Right renal pelvis (tissue), 4 donors: ENCODE data around the gene TSHZ1. TPM values are rescaled to one million over a fixed set of nuclear protein-coding genes. Genes with fewer than 3 reads are reported as not detected.
"Not testable (repeated sequence)": the region's sequence is repeated elsewhere in the genome, so short reads cannot be mapped to it uniquely, and the experiment has no call there.

Source experiments
- DNase-seq, 4 donors: peaks; one replicate each; pipeline ENCODE4 v3.0.0-alpha.2; 2013; ENCODE audit warnings: low read depth in 4 of 4, low spot score in 3 of 4, missing footprints in 1 of 4
- polyA plus RNA-seq, 4 donors: library from polyadenylated mRNA; unstranded; fragments of 120-200 nt; gene quantifications; one replicate each; pipeline ENCODE4 v1.2.1, GENCODE V29; 2013; ENCODE audit not compliant: insufficient read length in 4 of 4

Gene TSHZ1
- polyA plus RNA-seq, 4 donors = 32.6 to 38.7 (median 36.4) TPM

DNA sequence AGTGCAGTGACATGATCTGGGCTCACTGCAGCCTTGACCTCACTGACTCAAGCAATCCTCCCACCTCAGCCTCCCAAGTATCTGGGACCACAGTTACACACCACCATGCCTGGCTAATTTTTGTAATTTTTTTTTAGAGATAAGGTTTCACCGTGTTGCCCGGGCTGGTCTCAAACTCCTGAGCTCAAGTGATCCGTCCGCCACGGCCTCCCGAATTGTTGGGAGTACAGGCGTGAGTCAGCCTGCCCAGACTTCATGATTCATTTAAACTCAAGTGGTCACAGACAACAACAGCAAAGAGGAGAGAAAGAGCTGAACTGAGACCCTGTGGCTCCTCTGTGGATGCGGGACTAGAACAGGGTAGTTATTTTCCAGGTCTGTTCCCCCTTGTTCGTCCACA is 83.0 kb downstream of the TSHZ1 start:
- no peak for DNase-seq

DNA sequence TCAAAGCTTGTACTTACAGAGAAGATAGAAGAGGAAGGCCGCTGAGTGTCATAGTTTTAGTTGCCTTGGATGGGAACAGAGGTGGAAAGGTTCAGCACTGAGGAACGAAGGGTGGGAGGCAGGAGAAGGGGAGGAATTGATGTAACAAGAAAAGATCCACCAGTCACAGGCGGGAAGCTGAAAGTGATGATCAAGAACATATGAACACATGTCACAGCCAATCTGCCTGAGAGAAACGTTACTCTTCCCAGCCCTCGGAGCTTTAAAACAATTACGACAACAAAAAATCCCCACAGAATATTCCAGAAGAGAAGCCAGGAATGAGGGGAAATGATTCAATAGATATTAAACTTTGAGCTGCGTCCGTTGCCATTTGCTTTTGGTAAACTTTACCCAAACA is 87.1 kb downstream of the TSHZ1 start:
- DNase-seq = no peak

- no peak for DNase-seq
Observed at GRCh38 chr18:75304678-75305557, 94.3 kb downstream of the TSHZ1 start.

DNA sequence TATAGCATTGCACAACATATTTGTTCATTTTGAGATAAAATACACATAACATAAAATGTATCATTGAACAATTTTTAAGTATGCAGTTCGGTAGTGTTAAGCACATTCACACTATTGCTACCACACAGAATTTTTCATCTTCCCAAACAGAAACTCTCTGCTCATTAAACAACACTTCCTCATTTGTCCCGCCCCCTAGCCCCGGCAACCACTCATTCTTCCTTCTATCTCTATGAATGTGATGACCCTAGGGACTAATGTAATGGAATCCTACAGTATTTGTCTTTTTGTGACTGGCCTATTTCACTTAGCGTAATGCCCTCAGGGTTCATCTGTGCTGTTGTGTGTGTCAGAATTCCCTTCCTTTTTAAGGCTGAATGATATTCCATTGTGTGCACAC is 95.4 kb downstream of the TSHZ1 start:
- DNase-seq = no peak

DNA sequence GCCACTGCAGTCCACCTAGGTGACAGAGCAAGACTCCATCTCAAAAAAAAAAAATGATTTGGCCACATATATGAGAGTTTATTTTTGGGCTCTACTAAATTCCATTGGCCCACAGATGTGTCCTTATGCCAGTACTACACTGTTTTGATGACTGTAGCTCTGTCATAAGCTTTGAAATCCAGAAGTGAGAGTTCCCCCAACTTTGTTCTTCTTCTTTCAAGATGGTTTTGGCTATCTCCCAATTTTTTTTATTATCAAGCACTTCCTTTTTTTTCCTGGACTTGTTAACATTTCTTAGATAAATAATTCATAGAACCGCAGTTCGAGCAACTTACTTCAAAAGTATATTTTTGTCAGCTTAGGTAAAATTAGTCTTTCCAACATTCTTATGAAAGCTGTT is 96.9 kb downstream of the TSHZ1 start:
- no peak for DNase-seq

DNA sequence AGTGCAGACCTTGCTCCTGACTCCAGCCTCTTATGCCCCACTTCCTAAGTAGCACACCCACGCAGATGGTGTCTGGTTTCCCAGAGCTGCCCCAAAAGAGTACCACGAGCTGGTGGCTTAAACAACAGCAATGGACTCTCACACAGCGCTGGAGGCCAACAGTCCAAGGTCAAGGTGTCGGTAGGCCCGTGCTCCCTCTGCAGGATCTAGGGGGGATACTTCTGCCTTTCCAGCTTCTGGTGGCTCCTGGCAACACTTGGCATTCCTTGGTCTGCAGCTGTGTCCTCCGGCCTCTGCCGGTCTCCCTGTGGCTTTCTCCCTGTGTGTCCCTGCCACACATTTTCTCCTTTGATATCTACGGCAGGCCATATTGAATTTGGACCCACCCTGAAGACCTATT is 99.0 kb downstream of the TSHZ1 start:
- DNase-seq = no peak

DNA sequence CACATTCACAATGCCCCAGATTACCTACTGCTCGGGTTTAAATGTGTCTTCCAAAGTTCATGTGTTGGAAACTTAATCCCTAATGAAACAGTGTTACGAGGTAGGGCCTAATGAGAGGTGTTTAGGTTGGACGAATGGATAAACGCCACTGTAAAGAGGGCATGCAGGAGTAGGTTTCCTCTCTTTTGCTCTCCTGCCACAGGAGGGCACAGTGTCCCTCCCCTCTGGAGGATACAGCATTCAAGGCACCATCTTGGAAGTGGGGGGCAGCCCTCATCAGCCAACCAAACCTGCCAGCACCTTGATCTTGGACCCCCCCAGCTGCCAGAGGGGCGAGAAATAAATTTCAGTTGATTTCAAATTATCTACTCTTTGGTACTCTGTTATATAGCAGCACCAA is 103.5 kb downstream of the TSHZ1 start:
- DNase-seq = no peak

DNA sequence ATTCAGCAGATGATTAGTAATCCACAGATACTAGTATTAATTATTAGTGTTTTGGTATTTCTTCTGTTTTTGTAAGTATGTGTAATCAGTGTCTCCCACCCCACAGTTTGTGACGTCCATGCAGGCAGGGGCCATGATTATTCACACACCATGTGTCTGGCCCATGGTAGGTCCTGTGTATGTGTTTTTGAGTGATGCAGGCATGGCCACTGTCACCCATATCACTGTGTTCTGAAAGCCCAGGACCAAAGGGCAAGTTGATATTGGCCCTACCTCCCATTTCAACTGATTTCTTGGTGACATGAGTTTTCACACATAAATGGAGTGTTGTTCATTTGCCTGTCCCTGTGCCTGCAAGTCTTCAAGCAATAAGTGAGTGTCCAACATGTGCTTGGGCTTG is 104.0 kb downstream of the TSHZ1 start:
- DNase-seq = no peak

DNA sequence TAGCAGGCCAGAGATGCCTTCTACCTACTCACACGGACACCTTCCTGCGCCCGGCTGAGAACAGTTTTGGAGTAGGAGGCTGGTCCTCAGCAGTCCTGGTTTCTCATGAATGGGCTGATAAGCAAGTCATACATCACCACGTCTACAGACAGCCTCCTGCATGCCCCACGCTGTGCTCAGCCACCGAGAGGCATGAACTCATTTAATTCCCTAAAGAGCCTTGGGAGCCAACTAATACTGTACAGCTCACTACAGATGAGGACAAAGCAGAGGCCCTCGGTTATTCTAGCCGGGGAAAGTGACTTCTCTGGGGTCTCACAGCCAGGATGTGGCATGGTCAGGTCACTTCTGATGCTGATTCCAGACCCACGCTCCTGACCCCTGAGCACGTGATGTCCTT is 105.6 kb downstream of the TSHZ1 start:
- no peak for DNase-seq

DNA sequence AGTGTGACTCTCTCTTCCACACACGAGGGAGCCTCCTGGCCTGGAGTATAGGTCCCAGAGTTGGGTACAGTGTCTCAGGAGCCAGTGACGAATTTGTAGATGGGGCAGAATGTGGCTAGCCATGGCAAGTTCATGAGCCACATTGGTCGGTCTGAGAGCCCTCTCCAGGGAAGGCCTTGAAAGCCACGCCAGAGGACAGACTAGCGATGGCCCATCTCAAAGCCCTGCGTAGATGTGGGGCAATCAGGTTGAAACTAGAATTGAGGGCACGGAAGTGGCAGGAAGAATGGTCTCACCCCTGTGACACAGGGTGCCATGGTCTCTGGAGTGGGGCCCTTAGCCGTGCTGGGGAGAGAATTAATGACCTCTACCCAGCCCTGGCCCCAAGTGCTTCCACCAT is 106.2 kb downstream of the TSHZ1 start:
- no peak for DNase-seq

DNA sequence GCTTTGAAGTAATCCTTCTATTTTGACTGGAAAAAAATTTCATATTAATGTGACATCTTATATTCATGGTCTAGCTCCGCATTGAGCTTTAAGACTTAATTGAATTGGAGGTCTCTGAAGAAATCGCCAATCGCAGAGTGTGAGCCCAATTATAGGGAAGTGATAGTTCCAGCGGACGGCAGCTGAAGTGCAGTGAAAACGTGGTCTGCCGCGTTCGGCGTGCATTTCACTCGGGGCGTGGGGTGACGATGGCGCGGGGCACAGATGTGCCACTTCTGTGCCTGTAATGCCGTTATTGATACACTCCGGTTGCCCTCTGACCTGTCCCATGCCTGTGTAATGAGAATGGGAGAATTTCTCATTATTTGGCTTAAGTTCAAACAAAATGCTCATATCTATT is 106.7 kb downstream of the TSHZ1 start:
- DNase-seq = no peak

GRCh38 chr18:75317703-75318102 is 107.1 kb downstream of the TSHZ1 start:
- DNase-seq = no peak

DNA sequence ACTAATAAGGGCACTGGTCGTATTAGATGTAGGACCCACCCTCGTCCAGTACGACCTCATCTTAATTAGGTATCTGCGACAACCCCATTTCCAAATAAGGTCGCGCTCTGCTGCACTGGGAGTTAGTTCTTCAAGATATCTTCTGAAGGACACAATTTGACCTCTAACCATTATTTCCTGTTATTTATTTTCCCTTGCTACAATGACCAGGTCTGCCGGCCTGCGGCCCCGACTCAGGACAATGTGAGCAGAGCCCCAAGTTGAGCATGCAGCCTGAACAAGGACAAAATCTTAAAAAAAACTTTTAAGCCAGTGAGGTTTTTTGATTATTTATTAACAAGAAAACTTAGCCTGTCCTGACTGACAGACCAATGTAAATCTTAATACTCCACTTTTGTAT is 109.3 kb downstream of the TSHZ1 start:
- DNase-seq = no peak

DNA sequence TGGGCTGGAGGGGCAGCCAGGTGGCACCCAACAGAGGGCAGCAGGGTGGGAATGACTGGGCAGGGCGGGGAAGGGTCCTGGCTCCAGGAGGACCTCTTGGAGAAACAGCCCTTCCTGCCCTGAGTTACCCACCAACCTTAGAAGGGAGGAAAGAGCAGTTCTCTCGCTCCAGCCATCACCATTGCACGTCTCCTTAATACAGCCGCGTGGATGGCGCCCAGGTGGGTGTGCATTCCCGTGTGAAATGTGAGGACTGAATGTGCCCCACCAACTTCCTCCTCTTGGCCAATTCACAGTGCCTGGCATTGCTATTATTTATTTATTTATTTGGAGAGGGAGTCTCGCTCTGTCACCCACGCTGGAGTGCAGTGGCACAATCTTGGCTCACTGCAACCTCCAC is 109.9 kb downstream of the TSHZ1 start:
- DNase-seq = no peak

DNA sequence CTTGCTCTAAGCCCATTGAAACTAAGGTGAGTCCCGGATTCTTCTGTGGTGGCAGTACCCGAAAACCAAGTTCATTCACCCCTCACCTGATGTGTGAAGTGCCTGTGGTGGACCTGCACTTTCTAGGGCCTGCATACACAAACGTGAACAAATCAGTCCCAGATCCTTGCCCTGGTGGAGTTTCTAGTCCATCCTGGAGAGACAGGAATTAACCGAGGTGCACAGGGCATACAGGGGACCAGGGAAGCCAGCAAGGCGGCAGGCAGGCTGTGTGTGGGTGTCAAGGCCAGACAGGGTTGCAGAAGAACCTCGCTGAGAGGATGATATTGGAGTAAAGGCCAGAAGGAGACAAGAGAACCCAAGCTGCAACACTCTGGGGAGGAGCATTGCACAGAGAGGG is 110.8 kb downstream of the TSHZ1 start:
- DNase-seq = no peak

DNA sequence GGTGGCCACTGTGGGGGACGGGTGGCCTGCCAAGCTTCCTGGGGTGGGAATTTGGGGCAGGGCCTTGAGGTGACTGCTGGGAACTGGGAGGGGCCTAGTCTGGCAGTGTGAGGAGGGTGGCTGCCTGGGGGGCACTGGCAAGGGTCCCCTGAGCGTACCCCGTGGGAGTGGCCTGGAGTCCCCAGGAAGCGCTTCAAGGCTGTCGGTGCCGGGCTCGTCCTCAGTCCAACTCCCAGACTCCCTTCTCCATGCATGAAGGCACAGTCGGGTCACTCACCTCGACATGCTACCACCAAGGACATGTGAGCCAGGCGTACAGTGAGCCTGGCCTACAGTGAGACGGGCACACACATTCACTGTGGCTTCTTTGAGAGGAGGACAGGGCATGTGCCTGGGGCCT is 111.6 kb downstream of the TSHZ1 start:
- DNase-seq = no peak

DNA sequence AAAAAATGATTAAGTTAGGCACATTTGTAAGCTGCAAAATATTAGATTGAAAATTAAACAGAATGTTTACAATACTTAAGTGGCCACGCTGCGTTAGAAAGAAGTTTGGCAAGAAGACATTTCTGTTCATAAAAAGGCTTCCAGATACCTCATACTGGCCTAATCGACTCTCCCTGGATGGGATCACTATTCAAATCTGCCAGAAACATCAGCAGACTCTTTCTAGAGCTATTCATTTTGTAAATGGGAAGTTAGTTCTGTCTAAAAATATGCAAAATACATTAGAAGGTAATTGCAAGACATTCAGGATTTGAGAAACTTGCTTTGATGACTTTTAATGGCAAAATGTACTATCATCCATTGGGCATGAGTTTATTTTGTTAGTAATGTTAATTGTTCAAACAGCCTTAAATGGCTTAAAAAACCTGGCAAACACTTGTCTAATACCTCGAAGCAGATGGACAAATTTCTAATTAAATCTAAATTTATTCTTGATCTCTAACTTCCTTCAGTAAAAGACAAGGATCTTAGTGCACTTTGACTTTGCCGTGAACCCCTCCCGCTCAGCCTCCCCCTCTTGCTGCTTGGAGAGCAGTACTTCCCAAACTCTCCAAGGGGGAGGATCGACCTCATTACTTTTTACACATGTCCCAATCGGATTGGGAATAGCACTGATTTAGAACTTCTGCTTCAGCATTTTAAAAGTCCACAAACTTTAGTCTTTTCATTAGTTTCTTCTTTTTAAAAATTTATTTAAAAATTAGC is 113.4 kb downstream of the TSHZ1 start:
- DNase-seq = no peak

DNA sequence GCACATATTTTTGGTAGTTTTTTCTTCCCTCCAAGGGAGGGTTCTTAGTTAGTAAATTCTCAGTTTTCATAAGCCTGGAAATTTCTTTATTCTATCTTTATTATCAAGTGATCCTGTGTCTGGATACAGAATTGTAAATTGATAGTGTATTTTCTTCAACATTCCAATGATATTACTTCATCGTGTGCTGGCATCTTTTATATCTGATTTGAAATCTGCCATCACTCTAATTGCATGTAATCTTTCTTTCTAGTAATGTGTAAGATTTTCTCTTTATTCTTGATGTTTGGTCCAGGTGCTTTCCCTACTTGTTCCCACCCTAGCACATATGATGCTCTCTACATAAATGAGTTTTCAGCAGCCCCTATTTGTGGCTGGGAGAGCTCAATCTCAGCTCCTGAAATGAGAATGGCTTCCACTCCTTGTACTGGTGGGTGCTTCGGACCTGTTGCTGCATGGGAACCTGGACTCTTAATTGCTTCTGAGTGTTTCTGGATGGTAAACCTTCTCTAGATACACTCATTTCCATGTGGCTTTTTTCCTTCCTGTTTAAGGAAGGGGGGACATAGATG is 114.2 kb downstream of the TSHZ1 start:
- DNase-seq = no peak

GRCh38 chr18:75329753-75330152 is 119.2 kb downstream of the TSHZ1 start:
- not testable (repeated sequence) for DNase-seq

GRCh38 chr18:75330308-75330707 is 119.7 kb downstream of the TSHZ1 start:
- DNase-seq = no peak

DNA sequence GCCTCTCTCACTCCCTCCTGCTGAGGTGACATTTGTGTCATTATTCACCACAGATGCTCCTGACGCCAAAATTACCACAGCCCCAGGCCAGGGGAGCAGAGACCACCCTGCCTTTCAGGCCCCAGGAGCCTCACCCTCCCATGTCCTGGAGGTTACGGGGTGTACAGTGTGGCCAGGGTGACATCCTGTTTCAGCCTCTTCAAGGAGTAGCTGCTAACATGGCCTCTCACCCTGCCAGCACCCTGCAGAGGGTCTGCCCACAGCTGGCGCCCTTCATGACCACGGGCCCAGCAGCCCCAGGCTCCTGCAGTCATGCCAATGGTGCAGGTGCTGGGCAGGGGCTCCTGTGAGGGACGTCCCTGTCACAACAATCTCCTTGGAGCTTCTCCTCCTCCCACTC is 124.3 kb downstream of the TSHZ1 start:
- no peak for DNase-seq

GRCh38 chr18:75335511-75335910 is 124.9 kb downstream of the TSHZ1 start:
- DNase-seq = no peak
